Esophagus squamous epithelium (tissue), 5 donors: ENCODE results near the gene ZFP37. TPM values are rescaled to one million over a fixed set of nuclear protein-coding genes. Genes with fewer than 3 reads are reported as not detected.
"Not testable (repeated sequence)": the region's sequence is repeated elsewhere in the genome, so short reads cannot be mapped to it uniquely, and the experiment has no call there.

Source experiments
- DNase-seq: peaks from one replicate; lab custom pipeline; 2025; lab: John Stamatoyannopoulos, UW
- H3K27ac ChIP-seq, 4 donors: fragments of 200-600 bp; sonication (generic); one replicate each; pipeline ENCODE4 v1.5.1; 2016 to 2019; ENCODE audit warnings: mild to moderate bottlenecking in 1 of 4
- H3K27me3 ChIP-seq, 4 donors: fragments of 200-600 bp; sonication (generic); 1 replicate in 3 of 4; 2 replicates in 1 of 4; pipeline versions ENCODE4 v1.5.1 to v1.6.0; 2017 to 2021; ENCODE audit warnings: antibody characterized with exemption in 1 of 4
- H3K36me3 ChIP-seq, 3 donors: fragments of 200-600 bp; sonication (generic); one replicate each; pipeline ENCODE4 v1.5.1; 2016 to 2019
- H3K4me1 ChIP-seq, 3 donors: fragments of 200-600 bp; sonication (generic); one replicate each; pipeline ENCODE4 v1.5.1; 2017 to 2019
- H3K4me3 ChIP-seq, 4 donors: fragments of 200-600 bp; sonication (generic); 1 replicate in 3 of 4; 2 replicates in 1 of 4; pipeline ENCODE4 v1.5.1; 2016 to 2019; ENCODE audit warnings: mild to moderate bottlenecking in 2 of 4, moderate library complexity in 1 of 4
- H3K9me3 ChIP-seq, 3 donors: fragments of 200-600 bp; sonication (generic); one replicate each; pipeline ENCODE4 v1.5.1; 2016 to 2019
- POLR2A ChIP-seq, 4 donors: fragments of 450-650 bp; IDR thresholded peaks; one replicate each; pipeline ENCODE4 v1.6.1; 2017; ENCODE audit warnings: antibody characterized with exemption in 4 of 4, mild to moderate bottlenecking in 4 of 4, moderate library complexity in 3 of 4
- WGBS, 2 donors: methylation state at CpG; one replicate each; pipeline ENCODE4 v1.1.5; 2018; 5-methylcytosine and 5-hydroxymethylcytosine counted together
- intact Hi-C: fragments of 100-400 bp; cut with DNase I; formaldehyde crosslinking; loops from one replicate; pipeline ENCODE4 v1.15.0; 2022
- total RNA-seq, 4 donors: library from RNA; depleted of rRNA; stranded (reverse); fragments of >200 nt; gene quantifications; one replicate each; pipeline ENCODE4 v1.1.0, GENCODE V29; 2016
- TF ChIP-seq, protein P1 (sequence below), 6 experiments: fragments of 450-650 bp in 4 of 6; fragments of 200-600 bp in 2 of 6; sonication (generic) in 2 of 6; IDR thresholded peaks; one replicate each; pipeline ENCODE4 v1.5.1; 2016 to 2019; ENCODE audit warnings: antibody characterized with exemption in 6 of 6, mild to moderate bottlenecking in 4 of 6, moderate library complexity in 4 of 6
- donor health status: DM: yes; HTN: yes; CAD: no.

Gene ZFP37
- 1 to 10 TPM in 3 of 4 donors, under 1 TPM in 1; 0.88 to 3.8 (median 1.4) TPM for total RNA-seq

- Histone ChIP-seq H3K27me3 (peaks cover 0 to 32% (median 2%) of the 10 kb centered on the region in 4 donors), H3K9me3 (peaks cover 0 to 73% (median 30%) of the 10 kb centered on the region in 3 donors), H3K36me3 (peaks cover 0 to 19% (median 0%) of the 10 kb centered on the region in 3 donors), H3K4me3 (peak within 1 kb of the TSS; percentile 56 to 83 (median 78)), H3K27ac (peak within 1 kb of the TSS; percentile 64 to 86 (median 71)), H3K4me1 (peaks cover 3 to 24% (median 5%) of the 10 kb centered on the region in 3 donors)
- TF ChIP-seq, protein P1, sequence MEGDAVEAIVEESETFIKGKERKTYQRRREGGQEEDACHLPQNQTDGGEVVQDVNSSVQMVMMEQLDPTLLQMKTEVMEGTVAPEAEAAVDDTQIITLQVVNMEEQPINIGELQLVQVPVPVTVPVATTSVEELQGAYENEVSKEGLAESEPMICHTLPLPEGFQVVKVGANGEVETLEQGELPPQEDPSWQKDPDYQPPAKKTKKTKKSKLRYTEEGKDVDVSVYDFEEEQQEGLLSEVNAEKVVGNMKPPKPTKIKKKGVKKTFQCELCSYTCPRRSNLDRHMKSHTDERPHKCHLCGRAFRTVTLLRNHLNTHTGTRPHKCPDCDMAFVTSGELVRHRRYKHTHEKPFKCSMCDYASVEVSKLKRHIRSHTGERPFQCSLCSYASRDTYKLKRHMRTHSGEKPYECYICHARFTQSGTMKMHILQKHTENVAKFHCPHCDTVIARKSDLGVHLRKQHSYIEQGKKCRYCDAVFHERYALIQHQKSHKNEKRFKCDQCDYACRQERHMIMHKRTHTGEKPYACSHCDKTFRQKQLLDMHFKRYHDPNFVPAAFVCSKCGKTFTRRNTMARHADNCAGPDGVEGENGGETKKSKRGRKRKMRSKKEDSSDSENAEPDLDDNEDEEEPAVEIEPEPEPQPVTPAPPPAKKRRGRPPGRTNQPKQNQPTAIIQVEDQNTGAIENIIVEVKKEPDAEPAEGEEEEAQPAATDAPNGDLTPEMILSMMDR (IDR thresholded peaks at IDR 0.05): peak in 1 of 6 experiments; percentile 38
- TF ChIP-seq POLR2A (IDR thresholded peaks at IDR 0.05): no peak
- peak; percentile 44 for DNase-seq
- 4 to 7% methylated on average over 36 to 38 of the region's 62 CpGs for WGBS, 2 donors
- intact Hi-C loops: no loop called here
Measured at GRCh38 chr9:113056191-113057106, at the start of gene ZFP37. ZFP37 (minus strand) TSS chr9:113056724; CDS start chr9:113056688, 36 bp downstream.

GRCh38 chr9:113105345-113105744 lies 48.8 kb upstream of the ZFP37 start:
- H3K4me3 ChIP-seq, H3K27me3 ChIP-seq, H3K4me1 ChIP-seq, H3K27ac ChIP-seq, H3K36me3 ChIP-seq, DNase-seq, intact Hi-C loops, H3K9me3 ChIP-seq: not testable (repeated sequence)
- WGBS, 2 donors: no CpG with 5 or more reads among the region's 6 CpGs

GRCh38 chr9:113095561-113095960 lies 39.0 kb upstream of the ZFP37 start:
- intact Hi-C loops: no loop called here
- H3K27me3 ChIP-seq: peaks cover 0 to 98% (median 3%) of the 10 kb centered on the region in 4 donors

DNA sequence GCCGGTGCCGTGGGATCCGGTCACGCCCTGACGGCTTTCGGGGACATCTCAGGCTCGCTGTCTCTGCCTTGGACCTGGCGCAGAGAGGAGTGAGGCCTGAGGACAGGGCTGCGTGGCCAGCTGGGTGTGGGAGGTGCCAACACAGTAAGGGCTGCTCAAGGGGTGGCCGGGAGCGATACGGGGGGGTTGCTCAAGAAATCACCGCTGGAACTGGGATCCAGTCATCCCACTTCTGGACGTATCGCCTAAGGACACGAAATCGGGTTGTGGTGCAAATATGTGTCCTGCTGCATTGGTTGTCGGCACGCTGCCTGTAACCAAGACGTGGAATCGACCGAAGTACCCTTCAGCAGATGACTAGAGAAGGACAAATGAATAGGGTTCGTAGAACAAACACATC lies 33.4 kb upstream of the ZFP37 start:
- WGBS, 2 donors: 45 to 67% methylated on average over 10 to 14 of the region's 23 CpGs
- DNase-seq, H3K27ac ChIP-seq, H3K9me3 ChIP-seq, H3K4me3 ChIP-seq, intact Hi-C loops, H3K36me3 ChIP-seq, H3K4me1 ChIP-seq: not testable (repeated sequence)
- H3K27me3 ChIP-seq: peaks cover 0 to 67% (median 4%) of the 10 kb centered on the region in 4 donors

More at GRCh38 chr9:113095561-113095960, 39.0 kb upstream of the ZFP37 start:
- Histone ChIP-seq H3K9me3 (no peaks in the 10 kb centered on the region), H3K4me3 (no peak overlapping the region), H3K4me1 (no peaks in the 10 kb centered on the region), H3K36me3 (no peaks in the 10 kb centered on the region), H3K27ac (no peak overlapping the region)
- 55 to 69% methylated on average over 2 of the region's 2 CpGs for WGBS, 2 donors
- no peak for DNase-seq
- TF ChIP-seq POLR2A (IDR thresholded peaks at IDR 0.05): no peak
- TF ChIP-seq, protein P1 (IDR thresholded peaks at IDR 0.05): no peak

DNA sequence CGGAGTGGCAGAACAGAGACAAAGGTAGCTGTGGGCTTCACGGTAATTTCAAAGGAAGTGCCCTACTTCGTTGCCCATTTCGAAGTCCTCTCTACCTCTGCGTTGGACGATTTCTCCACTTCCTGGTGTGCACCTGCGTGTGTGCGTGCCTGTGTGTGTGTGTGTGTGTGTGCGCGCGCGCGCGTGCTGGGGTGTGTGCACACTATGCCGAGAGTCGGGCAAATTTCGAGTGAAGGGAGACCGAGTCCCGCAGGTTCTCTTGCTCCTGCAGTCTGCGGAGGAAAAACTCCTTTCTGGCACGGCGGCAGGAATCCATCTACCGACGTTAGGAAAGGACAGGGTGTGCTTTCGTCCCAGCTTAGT lies 32.6 kb upstream of the ZFP37 start:
- DNase-seq, H3K4me3 ChIP-seq, H3K9me3 ChIP-seq, intact Hi-C loops, H3K27ac ChIP-seq, H3K4me1 ChIP-seq, H3K36me3 ChIP-seq: not testable (repeated sequence)
- H3K27me3 ChIP-seq: peaks cover 0 to 59% (median 4%) of the 10 kb centered on the region in 4 donors
- WGBS, 2 donors: no CpG with 5 or more reads among the region's 25 CpGs

- H3K4me1 ChIP-seq, H3K9me3 ChIP-seq, intact Hi-C loops, H3K36me3 ChIP-seq, DNase-seq, H3K4me3 ChIP-seq, H3K27ac ChIP-seq: not testable (repeated sequence)
- H3K27me3 ChIP-seq: peaks cover 0 to 53% (median 4%) of the 10 kb centered on the region in 4 donors
- no CpG with 5 or more reads among the region's 30 CpGs for WGBS, 2 donors
Measured at GRCh38 chr9:113088456-113089142, 32.1 kb upstream of the ZFP37 start.

- intact Hi-C loops, H3K27ac ChIP-seq, H3K36me3 ChIP-seq, H3K4me3 ChIP-seq, H3K4me1 ChIP-seq: not testable (repeated sequence)
- peaks cover 0 to 42% (median 2%) of the 10 kb centered on the region in 4 donors for H3K27me3 ChIP-seq
- 78 to 88% methylated on average over 12 to 18 of the region's 20 CpGs for WGBS, 2 donors
- H3K9me3 ChIP-seq: peaks cover 0 to 30% (median 15%) of the 10 kb centered on the region in 3 donors
- peak; percentile 0 for DNase-seq
Measured at GRCh38 chr9:113062932-113063310, 6.4 kb upstream of the ZFP37 start.

GRCh38 chr9:113062256-113062931 lies 5.9 kb upstream of the ZFP37 start:
- peaks cover 0 to 35% (median 15%) of the 10 kb centered on the region in 3 donors for H3K9me3 ChIP-seq
- H3K27me3 ChIP-seq: peaks cover 0 to 48% (median 2%) of the 10 kb centered on the region in 4 donors
- H3K27ac ChIP-seq, H3K36me3 ChIP-seq, intact Hi-C loops, H3K4me1 ChIP-seq, H3K4me3 ChIP-seq, DNase-seq: not testable (repeated sequence)
- WGBS, 2 donors: 61 to 71% methylated on average over 7 to 38 of the region's 44 CpGs

GRCh38 chr9:113061072-113061850 lies 4.7 kb upstream of the ZFP37 start:
- intact Hi-C loops, H3K4me3 ChIP-seq, H3K36me3 ChIP-seq, DNase-seq, H3K27ac ChIP-seq: not testable (repeated sequence)
- peaks cover 0 to 50% (median 3%) of the 10 kb centered on the region in 4 donors for H3K27me3 ChIP-seq
- H3K9me3 ChIP-seq: peaks cover 0 to 38% (median 15%) of the 10 kb centered on the region in 3 donors
- 42 to 44% methylated on average over 17 to 18 of the region's 33 CpGs for WGBS, 2 donors
- H3K4me1 ChIP-seq: peaks cover 3 to 13% (median 5%) of the 10 kb centered on the region in 3 donors
